GM19328 (cell line): ENCODE data around the gene NUMBL.

Source experiments
- ATAC-seq: cut with Tn5 transposase; IDR thresholded peaks from one replicate; pipeline ENCODE4 v1.9.1; 2021; ENCODE audit warnings: mild to moderate bottlenecking, moderate library complexity; ENCODE audit not compliant: unreplicated experiment

Gene NUMBL

GRCh38 chr19:40691421-40692211 is 1.2 kb upstream of the NUMBL start:
- no peak for ATAC-seq

- peak; percentile 45 for ATAC-seq
Measured at GRCh38 chr19:40690693-40691420, 406 bp upstream of the NUMBL start.

GRCh38 chr19:40689339-40690049 is 957 bp downstream of the NUMBL start:
- no peak for ATAC-seq

GRCh38 chr19:40688987-40689338 is 1.5 kb downstream of the NUMBL start:
- no peak for ATAC-seq

GRCh38 chr19:40688309-40688708 is 2.1 kb downstream of the NUMBL start:
- no peak for ATAC-seq

GRCh38 chr19:40687525-40688016 is 2.9 kb downstream of the NUMBL start:
- ATAC-seq = no peak

- no peak for ATAC-seq
Measured at GRCh38 chr19:40686882-40687524, 3.4 kb downstream of the NUMBL start.

GRCh38 chr19:40685563-40685962 is 4.9 kb downstream of the NUMBL start:
- ATAC-seq = no peak

GRCh38 chr19:40685016-40685526 is 5.4 kb downstream of the NUMBL start:
- no peak for ATAC-seq

GRCh38 chr19:40684280-40684679 is 6.2 kb downstream of the NUMBL start:
- no peak for ATAC-seq

- no peak for ATAC-seq
Measured at GRCh38 chr19:40683437-40683836, 7.0 kb downstream of the NUMBL start.

GRCh38 chr19:40682431-40682964 is 8.0 kb downstream of the NUMBL start:
- ATAC-seq = no peak

- ATAC-seq = no peak
Measured at GRCh38 chr19:40681039-40681438, 9.4 kb downstream of the NUMBL start.

- ATAC-seq = no peak
Measured at GRCh38 chr19:40677156-40677555, 13.3 kb downstream of the NUMBL start.

- no peak for ATAC-seq
Measured at GRCh38 chr19:40674291-40674690, 16.2 kb downstream of the NUMBL start.

GRCh38 chr19:40673397-40673796 is 17.1 kb downstream of the NUMBL start:
- no peak for ATAC-seq

GRCh38 chr19:40672573-40673299 is 17.7 kb downstream of the NUMBL start:
- no peak for ATAC-seq

GRCh38 chr19:40672038-40672437 is 18.4 kb downstream of the NUMBL start:
- no peak for ATAC-seq

- no peak for ATAC-seq
Measured at GRCh38 chr19:40671404-40671803, 19.0 kb downstream of the NUMBL start.
